Testis (tissue), 2 donors: ENCODE measurements around the gene KIFBP.

Experiments used
- POLR2A ChIP-seq: fragments of 450-650 bp; IDR thresholded peaks from one replicate; pipeline ENCODE4 v1.6.1; 2017; ENCODE audit warnings: antibody characterized with exemption, mild to moderate bottlenecking, moderate library complexity
- TF ChIP-seq, protein P1 (sequence below), 3 experiments: fragments of 450-650 bp in 2 of 3; fragments of 200-600 bp in 1 of 3; sonication (generic) in 1 of 3; IDR thresholded peaks; one replicate each; pipeline ENCODE4 v1.5.1; 2016 to 2019; ENCODE audit warnings: antibody characterized with exemption in 3 of 3, mild to moderate bottlenecking in 2 of 3, moderate library complexity in 1 of 3

- TF ChIP-seq POLR2A = no peak
- TF ChIP-seq, protein P1, sequence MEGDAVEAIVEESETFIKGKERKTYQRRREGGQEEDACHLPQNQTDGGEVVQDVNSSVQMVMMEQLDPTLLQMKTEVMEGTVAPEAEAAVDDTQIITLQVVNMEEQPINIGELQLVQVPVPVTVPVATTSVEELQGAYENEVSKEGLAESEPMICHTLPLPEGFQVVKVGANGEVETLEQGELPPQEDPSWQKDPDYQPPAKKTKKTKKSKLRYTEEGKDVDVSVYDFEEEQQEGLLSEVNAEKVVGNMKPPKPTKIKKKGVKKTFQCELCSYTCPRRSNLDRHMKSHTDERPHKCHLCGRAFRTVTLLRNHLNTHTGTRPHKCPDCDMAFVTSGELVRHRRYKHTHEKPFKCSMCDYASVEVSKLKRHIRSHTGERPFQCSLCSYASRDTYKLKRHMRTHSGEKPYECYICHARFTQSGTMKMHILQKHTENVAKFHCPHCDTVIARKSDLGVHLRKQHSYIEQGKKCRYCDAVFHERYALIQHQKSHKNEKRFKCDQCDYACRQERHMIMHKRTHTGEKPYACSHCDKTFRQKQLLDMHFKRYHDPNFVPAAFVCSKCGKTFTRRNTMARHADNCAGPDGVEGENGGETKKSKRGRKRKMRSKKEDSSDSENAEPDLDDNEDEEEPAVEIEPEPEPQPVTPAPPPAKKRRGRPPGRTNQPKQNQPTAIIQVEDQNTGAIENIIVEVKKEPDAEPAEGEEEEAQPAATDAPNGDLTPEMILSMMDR (IDR thresholded peaks at IDR 0.05) = no peak
Measured at GRCh38 chr10:68997211-68997610, 8.6 kb downstream of the KIFBP start.
